ENCODE data around the gene CSF2RB. TPM values are rescaled to one million over a fixed set of nuclear protein-coding genes. Genes with fewer than 3 reads are reported as not detected.
A peak's percentile ranks its signal among the peaks of the same experiment; 100 is the strongest.

CSF2RB gene
- 2.6 and 11.2 TPM in 2 replicates for total RNA-seq

- H3K4me3 ChIP-seq (ENCODE audit: low read depth, low read length) = no peak within 1 kb of the TSS
- no peak for DNase-seq (ENCODE audit: low read depth)
Measured at GRCh38 chr22:36913427-36914389, at the start of gene CSF2RB. TSS of gene CSF2RB (plus strand) at chr22:36913628. CDS start at chr22:36922208, 8,580 bp downstream.

GRCh38 chr22:36863979-36864378, 49.4 kb upstream of the CSF2RB start:
- DNase-seq (ENCODE audit: low read depth) = no peak
- TF ChIP-seq, protein P1, sequence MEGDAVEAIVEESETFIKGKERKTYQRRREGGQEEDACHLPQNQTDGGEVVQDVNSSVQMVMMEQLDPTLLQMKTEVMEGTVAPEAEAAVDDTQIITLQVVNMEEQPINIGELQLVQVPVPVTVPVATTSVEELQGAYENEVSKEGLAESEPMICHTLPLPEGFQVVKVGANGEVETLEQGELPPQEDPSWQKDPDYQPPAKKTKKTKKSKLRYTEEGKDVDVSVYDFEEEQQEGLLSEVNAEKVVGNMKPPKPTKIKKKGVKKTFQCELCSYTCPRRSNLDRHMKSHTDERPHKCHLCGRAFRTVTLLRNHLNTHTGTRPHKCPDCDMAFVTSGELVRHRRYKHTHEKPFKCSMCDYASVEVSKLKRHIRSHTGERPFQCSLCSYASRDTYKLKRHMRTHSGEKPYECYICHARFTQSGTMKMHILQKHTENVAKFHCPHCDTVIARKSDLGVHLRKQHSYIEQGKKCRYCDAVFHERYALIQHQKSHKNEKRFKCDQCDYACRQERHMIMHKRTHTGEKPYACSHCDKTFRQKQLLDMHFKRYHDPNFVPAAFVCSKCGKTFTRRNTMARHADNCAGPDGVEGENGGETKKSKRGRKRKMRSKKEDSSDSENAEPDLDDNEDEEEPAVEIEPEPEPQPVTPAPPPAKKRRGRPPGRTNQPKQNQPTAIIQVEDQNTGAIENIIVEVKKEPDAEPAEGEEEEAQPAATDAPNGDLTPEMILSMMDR (IDR thresholded peaks at IDR 0.05; ENCODE audit: insufficient read depth, low read depth, low read length) = no peak
- no peak overlapping the region for H3K4me3 ChIP-seq (ENCODE audit: low read depth, low read length)

More at GRCh38 chr22:36913427-36914389, at the start of gene CSF2RB:
- TF ChIP-seq, protein P1 (IDR thresholded peaks at IDR 0.05; ENCODE audit: insufficient read depth, low read depth, low read length) = no peak

- TF ChIP-seq, protein P1 (IDR thresholded peaks at IDR 0.05; ENCODE audit: insufficient read depth, low read depth, low read length) = no peak
- no peak for DNase-seq (ENCODE audit: low read depth)
- H3K4me3 ChIP-seq (ENCODE audit: low read depth, low read length) = no peak overlapping the region
Measured at GRCh38 chr22:36864454-36865215, 48.8 kb upstream of the CSF2RB start.

- H3K4me3 ChIP-seq (ENCODE audit: low read depth, low read length) = no peak overlapping the region
- peak; percentile 7 for DNase-seq (ENCODE audit: low read depth)
- TF ChIP-seq, protein P1 (IDR thresholded peaks at IDR 0.05; ENCODE audit: insufficient read depth, low read depth, low read length) = no peak
Measured at GRCh38 chr22:36865346-36865745, 48.1 kb upstream of the CSF2RB start.

- no peak overlapping the region for H3K4me3 ChIP-seq (ENCODE audit: low read depth, low read length)
- TF ChIP-seq, protein P1 (IDR thresholded peaks at IDR 0.05; ENCODE audit: insufficient read depth, low read depth, low read length) = no peak
- DNase-seq (ENCODE audit: low read depth) = no peak
Measured at GRCh38 chr22:36867695-36868094, 45.7 kb upstream of the CSF2RB start.

DNA sequence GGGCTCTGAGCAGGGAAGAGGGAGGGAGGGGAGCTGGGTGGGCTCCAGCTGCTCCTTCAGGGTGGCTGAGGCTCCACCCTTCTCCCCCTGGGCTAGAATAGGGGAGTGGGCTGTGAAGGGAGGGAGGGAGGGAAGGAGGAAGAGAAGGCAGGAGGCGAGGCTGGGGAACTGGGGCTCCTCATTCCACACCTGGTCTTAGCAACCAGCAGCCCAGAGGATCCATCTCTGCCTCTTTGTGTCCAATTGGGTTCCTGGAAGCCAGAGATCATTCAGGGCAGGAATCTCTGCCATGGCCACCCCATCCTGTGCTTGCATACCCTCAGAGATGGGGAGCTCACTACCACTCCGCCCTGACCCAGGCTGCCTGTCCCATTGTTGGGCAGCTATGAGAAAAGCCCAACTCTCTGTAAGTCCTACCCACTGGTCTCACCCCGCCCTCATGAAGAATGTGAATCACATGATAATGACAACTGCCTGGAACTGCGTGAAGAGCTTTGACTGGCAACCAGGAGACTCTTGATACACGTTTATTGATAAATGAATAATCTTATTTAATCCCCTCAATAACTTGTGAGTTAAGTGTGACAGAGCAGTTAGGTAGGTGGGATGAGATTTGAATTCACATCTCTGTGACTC, 44.8 kb upstream of the CSF2RB start:
- no peak overlapping the region for H3K4me3 ChIP-seq (ENCODE audit: low read depth, low read length)
- TF ChIP-seq, protein P1 (IDR thresholded peaks at IDR 0.05; ENCODE audit: insufficient read depth, low read depth, low read length) = no peak
- no peak for DNase-seq (ENCODE audit: low read depth)

All from fibroblast of villous mesenchyme (primary cell).